Central memory CD8-positive, alpha-beta T cell (primary cell): ENCODE measurements around the gene ZNF484.
"Not testable (repeated sequence)": the region's sequence is repeated elsewhere in the genome, so short reads cannot be mapped to it uniquely, and the experiment has no call there.

Source experiments
- ATAC-seq: fragments of 150-1000 bp; cut with Tn5 transposase; replicated peaks from 2 replicates; pipeline ENCODE4 v1.10.0; 2022; ENCODE audit warnings: mild to moderate bottlenecking, moderate FRiP score, moderate number of reproducible peaks; ENCODE audit not compliant: poor library complexity, severe bottlenecking; ENCODE audit errors: extremely low read depth
- DNase-seq, 2 donors: peaks; one replicate each; pipeline ENCODE4 v3.0.0; 2021; ENCODE audit warnings: low spot score in 2 of 2
- H3K27ac Mint-ChIP-seq: one replicate; pipeline ENCODE4 v1.8.0; 2022; ENCODE audit warnings: low read depth, mild to moderate bottlenecking, moderate library complexity, mixed read lengths
- H3K27me3 Mint-ChIP-seq: one replicate; pipeline ENCODE4 v1.8.0; 2022; ENCODE audit warnings: mixed read lengths
- H3K36me3 Mint-ChIP-seq: one replicate; pipeline ENCODE4 v1.8.0; 2022; ENCODE audit warnings: mild to moderate bottlenecking, moderate library complexity, mixed read lengths; ENCODE audit not compliant: insufficient read depth
- H3K4me1 Mint-ChIP-seq: one replicate; pipeline ENCODE4 v1.8.0; 2022; ENCODE audit warnings: mixed read lengths
- H3K4me3 Mint-ChIP-seq: one replicate; pipeline ENCODE4 v1.8.0; 2022; ENCODE audit warnings: mild to moderate bottlenecking, moderate library complexity, mixed read lengths
- H3K9me3 Mint-ChIP-seq: one replicate; pipeline ENCODE4 v1.8.0; 2022; ENCODE audit warnings: mixed read lengths

ZNF484 gene

GRCh38 chr9:92846662-92847145 is 31.1 kb downstream of the ZNF484 start:
- peaks cover 30% of the 10 kb centered on the region for H3K36me3 Mint-ChIP-seq
- H3K27ac Mint-ChIP-seq, result no peak overlapping the region
- no peak overlapping the region for H3K4me3 Mint-ChIP-seq
- no peaks in the 10 kb centered on the region for H3K4me1 Mint-ChIP-seq
- DNase-seq (no peak), ATAC-seq (no peak)
- peaks cover 14% of the 10 kb centered on the region for H3K9me3 Mint-ChIP-seq
- H3K27me3 Mint-ChIP-seq, result no peaks in the 10 kb centered on the region

- H3K27me3 Mint-ChIP-seq, H3K36me3 Mint-ChIP-seq, ATAC-seq, H3K4me1 Mint-ChIP-seq, H3K27ac Mint-ChIP-seq, H3K4me3 Mint-ChIP-seq, DNase-seq: not testable (repeated sequence)
- H3K9me3 Mint-ChIP-seq, result peaks cover 14% of the 10 kb centered on the region
Observed at GRCh38 chr9:92838411-92838810, 39.4 kb downstream of the ZNF484 start.

- DNase-seq (no peak), ATAC-seq (no peak)
- Mint-ChIP-seq H3K27ac (no peak overlapping the region), H3K4me1 (no peaks in the 10 kb centered on the region), H3K4me3 (no peak overlapping the region), H3K27me3 (no peaks in the 10 kb centered on the region), H3K9me3 (peaks cover 8% of the 10 kb centered on the region), H3K36me3 (peaks cover 1% of the 10 kb centered on the region)
Observed at GRCh38 chr9:92837191-92837590, 40.6 kb downstream of the ZNF484 start.

DNA sequence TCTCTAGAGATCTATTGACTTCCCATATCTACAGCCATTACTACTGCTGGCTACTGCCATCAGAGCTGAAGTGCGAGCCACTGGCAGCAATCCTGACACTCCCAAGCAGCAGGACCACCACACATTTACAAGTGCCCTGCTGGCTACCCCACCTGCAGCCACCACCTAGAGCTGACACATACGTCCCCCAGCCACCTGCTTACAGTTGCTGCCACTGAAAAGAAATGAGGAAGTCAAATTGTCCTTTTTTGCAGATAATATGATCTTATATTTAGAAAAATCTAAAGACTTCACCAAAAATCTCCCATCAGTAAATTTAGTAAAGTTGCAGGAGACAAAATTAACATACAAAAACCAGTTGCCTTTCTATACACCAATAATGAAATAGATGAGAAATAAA is 48.4 kb downstream of the ZNF484 start:
- ATAC-seq, result no peak
- Mint-ChIP-seq H3K4me3 (no peak overlapping the region), H3K27ac (no peak overlapping the region), H3K4me1 (no peaks in the 10 kb centered on the region), H3K36me3 (peaks cover 2% of the 10 kb centered on the region), H3K9me3 (no peaks in the 10 kb centered on the region), H3K27me3 (no peaks in the 10 kb centered on the region)
- no peak for DNase-seq

DNA sequence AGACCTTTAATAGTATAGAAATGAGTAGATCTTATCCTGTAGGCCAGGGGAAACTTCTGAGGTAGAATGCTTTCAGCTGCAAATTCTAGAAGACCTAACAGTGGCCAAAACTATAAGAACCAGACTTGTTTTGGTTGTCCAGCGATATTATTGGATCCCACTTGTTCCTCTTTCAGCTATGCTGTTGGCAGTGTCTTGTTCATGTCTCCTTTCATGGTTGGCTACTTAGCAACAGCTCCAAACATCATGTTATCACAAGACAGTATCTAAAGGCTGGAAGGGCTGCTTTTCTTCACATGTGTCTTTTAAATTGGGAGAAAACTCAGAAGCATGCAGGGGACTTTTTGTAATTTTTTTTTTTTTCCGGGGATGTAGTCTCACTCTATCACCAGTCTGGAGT is 52.8 kb downstream of the ZNF484 start:
- H3K27ac Mint-ChIP-seq, ATAC-seq, H3K4me3 Mint-ChIP-seq, H3K9me3 Mint-ChIP-seq, DNase-seq, H3K36me3 Mint-ChIP-seq, H3K4me1 Mint-ChIP-seq, H3K27me3 Mint-ChIP-seq: not testable (repeated sequence)

DNA sequence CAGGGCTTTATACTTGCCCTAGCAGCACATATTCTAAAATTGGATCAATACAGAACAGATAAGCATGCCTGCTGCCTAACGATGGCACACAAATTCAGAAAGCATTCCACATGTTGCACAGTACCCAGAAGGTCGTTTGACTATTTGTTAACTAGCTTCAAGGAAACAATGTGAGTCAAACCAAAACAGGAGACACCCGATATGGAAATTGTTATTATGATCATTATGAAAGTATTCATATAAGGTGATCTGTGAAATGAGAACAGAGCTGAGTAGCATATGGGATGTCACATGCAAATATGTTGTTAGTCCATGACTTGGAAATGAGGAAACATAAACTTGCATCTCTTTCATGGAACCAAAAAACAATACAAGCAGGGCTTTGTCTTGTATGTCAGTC is 56.9 kb downstream of the ZNF484 start:
- no peak for ATAC-seq
- H3K4me1 Mint-ChIP-seq, result no peaks in the 10 kb centered on the region

DNA sequence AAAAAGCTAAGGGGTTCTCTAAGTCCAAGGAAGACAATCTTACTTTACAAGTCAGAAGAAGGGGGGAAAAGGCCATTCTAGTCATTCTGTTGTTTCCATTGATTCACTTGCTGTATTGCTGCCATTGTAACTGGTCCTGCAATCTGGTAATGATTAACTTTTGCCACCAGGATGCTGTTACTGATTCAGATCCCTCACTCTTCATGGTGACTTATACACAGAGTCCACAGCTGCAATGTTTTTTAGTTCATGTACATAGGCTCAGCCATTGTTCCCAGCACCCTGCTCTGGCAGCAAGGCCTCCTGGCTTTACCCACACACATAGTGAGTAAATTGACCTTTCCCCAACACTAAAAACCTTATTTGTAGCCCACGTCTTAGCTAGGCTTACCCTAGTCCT is 57.9 kb downstream of the ZNF484 start:
- not testable (repeated sequence) for ATAC-seq, H3K9me3 Mint-ChIP-seq, H3K36me3 Mint-ChIP-seq, H3K27ac Mint-ChIP-seq, H3K4me1 Mint-ChIP-seq, H3K4me3 Mint-ChIP-seq, DNase-seq
- peaks cover 37% of the 10 kb centered on the region for H3K27me3 Mint-ChIP-seq

More for the DNA sequence above, 56.9 kb downstream of the ZNF484 start:
- no peak overlapping the region for H3K4me3 Mint-ChIP-seq
- H3K27me3 Mint-ChIP-seq, result peaks cover 26% of the 10 kb centered on the region
- no peaks in the 10 kb centered on the region for H3K36me3 Mint-ChIP-seq
- no peak overlapping the region for H3K27ac Mint-ChIP-seq
- no peak for DNase-seq
- H3K9me3 Mint-ChIP-seq, result no peaks in the 10 kb centered on the region

DNA sequence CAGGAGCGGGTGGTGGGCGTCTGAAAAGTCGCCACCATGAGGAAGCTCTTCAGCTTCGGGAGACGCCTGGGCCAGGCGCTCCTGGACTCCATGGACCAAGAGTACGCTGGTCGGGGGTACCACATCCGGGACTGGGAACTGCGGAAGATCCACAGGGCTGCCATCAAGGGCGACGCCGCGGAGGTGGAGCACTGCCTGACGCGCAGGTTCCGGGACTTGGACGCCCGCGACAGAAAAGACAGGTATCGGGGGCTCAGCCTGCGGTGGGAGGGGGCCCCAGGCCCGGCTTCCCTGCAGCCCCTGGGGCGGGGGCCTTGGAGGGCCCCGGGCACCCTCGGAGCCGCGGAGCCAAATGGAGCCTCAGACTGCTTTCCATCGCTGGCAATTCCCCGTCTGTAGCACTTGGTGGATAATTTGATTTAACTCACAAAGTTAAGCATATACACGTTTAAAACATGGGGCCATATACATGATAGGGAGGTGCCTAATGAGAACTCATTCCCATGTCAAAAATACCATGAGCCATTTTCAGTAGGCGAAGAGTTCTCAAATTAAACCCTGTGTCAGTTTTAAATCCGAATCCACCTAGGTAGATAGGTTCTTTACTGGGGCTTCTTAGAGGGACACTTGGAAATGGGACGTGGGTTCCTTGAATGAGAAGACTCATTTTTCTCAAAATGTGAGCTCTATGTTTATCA is 68.1 kb downstream of the ZNF484 start:
- not testable (repeated sequence) for DNase-seq, H3K4me1 Mint-ChIP-seq, H3K9me3 Mint-ChIP-seq, ATAC-seq, H3K36me3 Mint-ChIP-seq
- H3K27me3 Mint-ChIP-seq, result peaks cover 57% of the 10 kb centered on the region
- peak overlapping the region; percentile 76 for H3K4me3 Mint-ChIP-seq
- peak overlapping the region; percentile 14 for H3K27ac Mint-ChIP-seq

- H3K4me1 Mint-ChIP-seq, result peaks cover 6% of the 10 kb centered on the region
- no peaks in the 10 kb centered on the region for H3K9me3 Mint-ChIP-seq
- H3K36me3 Mint-ChIP-seq, result no peaks in the 10 kb centered on the region
- ATAC-seq (peak; percentile 64), DNase-seq (peak in 1 of 2 donors; percentile 14)
- H3K4me3 Mint-ChIP-seq, result peak overlapping the region; percentile 76
- peaks cover 48% of the 10 kb centered on the region for H3K27me3 Mint-ChIP-seq
- H3K27ac Mint-ChIP-seq, result peak overlapping the region; percentile 14
Observed at GRCh38 chr9:92808726-92809451, 68.9 kb downstream of the ZNF484 start.

DNA sequence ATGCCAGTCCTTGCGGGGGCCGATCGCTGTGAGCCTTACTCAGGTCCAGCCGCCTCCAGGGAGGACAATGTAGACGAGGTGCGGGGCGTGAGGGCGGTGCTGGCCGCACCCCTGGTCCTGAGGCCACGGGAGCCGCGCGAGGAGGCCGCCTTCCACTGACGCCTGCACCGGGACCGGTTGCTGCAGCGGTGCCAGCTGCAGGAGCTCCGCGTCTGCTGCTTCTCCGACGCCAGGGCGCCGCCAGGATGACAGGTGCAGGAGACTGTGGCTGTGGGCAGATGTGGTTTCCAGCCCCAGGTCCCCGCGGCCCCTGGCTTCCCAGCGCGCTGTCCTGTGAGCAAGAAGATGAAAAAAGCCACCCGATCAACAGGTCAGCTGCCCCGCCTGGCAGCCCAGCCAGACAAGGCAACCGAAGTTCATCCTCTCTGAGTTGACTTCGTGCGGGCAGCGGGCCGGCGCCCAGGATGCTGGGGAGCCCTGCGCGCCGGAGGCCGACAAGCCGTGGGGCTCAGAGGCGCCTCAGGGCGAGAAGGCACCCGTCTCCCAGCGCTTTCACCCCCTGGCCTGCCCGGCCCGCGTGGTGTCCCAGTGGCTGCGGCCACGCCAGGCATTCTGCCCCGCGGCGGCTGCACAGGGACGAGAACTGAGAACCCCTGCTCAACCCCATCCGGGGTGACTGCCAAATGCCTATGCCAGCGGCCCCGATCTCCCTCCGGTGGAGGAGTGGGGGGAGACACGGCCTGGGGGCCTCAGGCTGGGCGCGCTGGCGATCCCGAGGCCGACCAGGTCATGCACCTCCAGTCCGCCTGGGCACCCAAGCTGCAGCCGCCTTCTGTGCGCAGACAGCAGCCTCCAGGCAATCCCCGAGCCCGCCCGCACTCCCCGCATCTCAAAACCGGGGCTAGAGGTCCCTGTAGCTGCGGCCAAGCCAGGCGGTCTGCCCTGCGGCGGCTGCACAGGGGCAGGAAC is 69.8 kb downstream of the ZNF484 start:
- DNase-seq (no peak), ATAC-seq (peak; percentile 34)
- H3K27ac Mint-ChIP-seq, result no peak overlapping the region
- H3K36me3 Mint-ChIP-seq, result no peaks in the 10 kb centered on the region
- H3K4me1 Mint-ChIP-seq, result peaks cover 6% of the 10 kb centered on the region
- H3K27me3 Mint-ChIP-seq, result peaks cover 40% of the 10 kb centered on the region
- peak overlapping the region; percentile 76 for H3K4me3 Mint-ChIP-seq
- H3K9me3 Mint-ChIP-seq, result no peaks in the 10 kb centered on the region

DNA sequence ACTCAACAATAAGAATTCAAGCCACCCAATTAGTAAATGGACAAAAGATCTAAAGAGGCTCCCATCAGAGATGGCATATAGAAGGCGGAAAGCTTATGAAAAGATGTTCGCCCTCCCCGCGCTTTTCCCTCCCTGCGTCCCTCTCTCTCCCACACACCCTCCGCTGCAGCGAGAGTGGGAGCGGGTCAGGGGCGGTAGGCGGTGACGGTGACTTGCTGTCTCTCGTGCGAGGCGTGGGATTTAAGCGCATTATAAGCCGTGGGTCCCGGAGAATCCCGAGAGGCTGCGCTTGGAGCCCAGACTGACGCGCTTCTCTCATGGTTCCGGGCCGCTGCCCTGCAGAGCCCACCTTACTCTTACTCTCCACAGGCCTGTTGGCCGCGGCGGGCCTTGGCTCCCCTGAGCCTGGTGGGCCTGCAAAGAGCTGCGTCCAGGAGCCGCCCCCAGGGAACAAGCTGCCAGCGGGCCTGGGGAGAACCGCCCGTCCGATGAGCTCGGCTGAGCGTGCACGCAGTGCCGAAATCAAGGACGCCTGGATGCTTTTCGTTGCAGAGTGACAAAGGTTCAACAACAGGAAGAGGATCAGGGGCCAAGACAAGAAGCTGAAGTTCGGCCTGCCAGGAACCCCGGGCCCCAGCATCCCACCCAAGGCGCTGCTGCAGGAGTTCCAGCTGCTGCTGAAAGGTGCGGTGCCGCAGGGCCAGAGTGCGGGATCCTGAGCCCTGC is 70.6 kb downstream of the ZNF484 start:
- DNase-seq, result no peak
- no peak for ATAC-seq
- Mint-ChIP-seq H3K27ac (no peak overlapping the region), H3K27me3 (peaks cover 34% of the 10 kb centered on the region), H3K36me3 (no peaks in the 10 kb centered on the region), H3K4me1 (peaks cover 6% of the 10 kb centered on the region), H3K9me3 (no peaks in the 10 kb centered on the region), H3K4me3 (peak overlapping the region; percentile 16)

GRCh38 chr9:92804727-92805126 is 73.1 kb downstream of the ZNF484 start:
- no peaks in the 10 kb centered on the region for H3K36me3 Mint-ChIP-seq
- DNase-seq, result no peak
- ATAC-seq, result no peak
- peaks cover 6% of the 10 kb centered on the region for H3K4me1 Mint-ChIP-seq
- peaks cover 9% of the 10 kb centered on the region for H3K27me3 Mint-ChIP-seq
- no peak overlapping the region for H3K4me3 Mint-ChIP-seq
- no peak overlapping the region for H3K27ac Mint-ChIP-seq
- H3K9me3 Mint-ChIP-seq, result no peaks in the 10 kb centered on the region
